DND-41 (cell line): ENCODE measurements around the gene PORCN.

Experiments used
- ATAC-seq: fragments of 200-7000 bp; cut with Tn5 transposase; 3 replicates; pipeline ENCODE4 v1.9.1; 2021; ENCODE audit warnings: low read depth; ENCODE audit not compliant: insufficient read depth
- DNase-seq: peaks from one replicate; pipeline ENCODE4 v3.0.0-alpha.2; 2020
- H2AFZ ChIP-seq: 2 replicates; pipeline ENCODE4 v1.6.0; 2012; ENCODE audit warnings: low read depth, low read length
- H3K27ac ChIP-seq: 2 replicates; pipeline ENCODE4 v1.5.1; 2012; ENCODE audit warnings: low read length, inconsistent platforms
- H3K27me3 ChIP-seq: fragments of 200-600 bp; sonication (generic); 2 replicates; pipeline ENCODE4 v1.6.0; 2012; ENCODE audit warnings: low read length, mild to moderate bottlenecking, inconsistent platforms; ENCODE audit not compliant: insufficient read depth, poor library complexity
- H3K36me3 ChIP-seq: 2 replicates; pipeline ENCODE4 v1.5.1; 2012; ENCODE audit warnings: low read length, inconsistent platforms; ENCODE audit not compliant: insufficient read depth
- H3K4me1 ChIP-seq: 2 replicates; pipeline ENCODE4 v1.5.1; 2012; ENCODE audit warnings: mild to moderate bottlenecking, low read length; ENCODE audit not compliant: insufficient read depth
- H3K4me2 ChIP-seq: 2 replicates; pipeline ENCODE4 v1.6.0; 2012; ENCODE audit warnings: mild to moderate bottlenecking, moderate library complexity, low read length, inconsistent platforms; ENCODE audit not compliant: insufficient read depth
- H3K4me3 ChIP-seq, 2 experiments: fragments of 200-600 bp in 1 of 2; shearing (Covaris generic) in 1 of 2; 2 replicates each; pipeline ENCODE4 v1.5.1; 2012 to 2016; ENCODE audit warnings: inconsistent platforms in 2 of 2, low read length in 2 of 2, mild to moderate bottlenecking in 2 of 2, low read depth in 1 of 2, moderate library complexity in 1 of 2
- H3K79me2 ChIP-seq: 2 replicates; pipeline ENCODE4 v1.6.0; 2012; ENCODE audit warnings: low read length, inconsistent platforms; ENCODE audit not compliant: insufficient read depth
- H3K9ac ChIP-seq: 2 replicates; pipeline ENCODE4 v1.6.0; 2012; ENCODE audit warnings: low read depth, mild to moderate bottlenecking, inconsistent platforms, low read length, moderate library complexity
- H3K9me3 ChIP-seq: 2 replicates; pipeline ENCODE4 v1.5.1; 2012; ENCODE audit warnings: low read length, moderate library complexity, mild to moderate bottlenecking, inconsistent platforms; ENCODE audit not compliant: insufficient read depth, severe bottlenecking
- H4K20me1 ChIP-seq: 2 replicates; pipeline ENCODE4 v1.6.0; 2012; ENCODE audit warnings: low read length; ENCODE audit not compliant: insufficient read depth
- EZH2 ChIP-seq: IDR thresholded peaks from 3 replicates; pipeline ENCODE4 v1.6.1; 2012; ENCODE audit warnings: borderline replicate concordance, low read depth, mild to moderate bottlenecking, moderate library complexity, low read length, inconsistent platforms; ENCODE audit not compliant: severe bottlenecking
- TF ChIP-seq, protein P1 (sequence below): IDR thresholded peaks from 2 replicates; pipeline ENCODE4 v1.5.1; 2012; ENCODE audit warnings: borderline replicate concordance, low read length, moderate library complexity, mild to moderate bottlenecking; ENCODE audit not compliant: poor library complexity, severe bottlenecking; ENCODE audit errors: extremely low read depth

PORCN gene

GRCh38 chrX:48470833-48471118 lies 38.0 kb upstream of the PORCN start:
- peaks cover 33% of the 10 kb centered on the region for H3K79me2 ChIP-seq
- no peaks in the 10 kb centered on the region for H3K27me3 ChIP-seq
- H3K4me1 ChIP-seq = peaks cover 44% of the 10 kb centered on the region
- H3K9me3 ChIP-seq = no peaks in the 10 kb centered on the region
- DNase-seq (no peak), ATAC-seq (no peak)
- no peak overlapping the region for H3K4me2 ChIP-seq
- H2AFZ ChIP-seq = no peak overlapping the region
- H3K4me3 ChIP-seq = no peak overlapping the region
- no peak for TF ChIP-seq EZH2
- TF ChIP-seq, protein P1, sequence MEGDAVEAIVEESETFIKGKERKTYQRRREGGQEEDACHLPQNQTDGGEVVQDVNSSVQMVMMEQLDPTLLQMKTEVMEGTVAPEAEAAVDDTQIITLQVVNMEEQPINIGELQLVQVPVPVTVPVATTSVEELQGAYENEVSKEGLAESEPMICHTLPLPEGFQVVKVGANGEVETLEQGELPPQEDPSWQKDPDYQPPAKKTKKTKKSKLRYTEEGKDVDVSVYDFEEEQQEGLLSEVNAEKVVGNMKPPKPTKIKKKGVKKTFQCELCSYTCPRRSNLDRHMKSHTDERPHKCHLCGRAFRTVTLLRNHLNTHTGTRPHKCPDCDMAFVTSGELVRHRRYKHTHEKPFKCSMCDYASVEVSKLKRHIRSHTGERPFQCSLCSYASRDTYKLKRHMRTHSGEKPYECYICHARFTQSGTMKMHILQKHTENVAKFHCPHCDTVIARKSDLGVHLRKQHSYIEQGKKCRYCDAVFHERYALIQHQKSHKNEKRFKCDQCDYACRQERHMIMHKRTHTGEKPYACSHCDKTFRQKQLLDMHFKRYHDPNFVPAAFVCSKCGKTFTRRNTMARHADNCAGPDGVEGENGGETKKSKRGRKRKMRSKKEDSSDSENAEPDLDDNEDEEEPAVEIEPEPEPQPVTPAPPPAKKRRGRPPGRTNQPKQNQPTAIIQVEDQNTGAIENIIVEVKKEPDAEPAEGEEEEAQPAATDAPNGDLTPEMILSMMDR = no peak
- no peaks in the 10 kb centered on the region for H4K20me1 ChIP-seq
- no peak overlapping the region for H3K27ac ChIP-seq
- H3K9ac ChIP-seq = no peak overlapping the region
- peaks cover 8% of the 10 kb centered on the region for H3K36me3 ChIP-seq

- no peak overlapping the region for H3K27ac ChIP-seq
- TF ChIP-seq, protein P1 = no peak
- TF ChIP-seq EZH2 = no peak
- H4K20me1 ChIP-seq = no peaks in the 10 kb centered on the region
- peaks cover 43% of the 10 kb centered on the region for H3K4me1 ChIP-seq
- H3K27me3 ChIP-seq = no peaks in the 10 kb centered on the region
- H3K9ac ChIP-seq = no peak overlapping the region
- no peak overlapping the region for H3K4me3 ChIP-seq
- ATAC-seq (no peak), DNase-seq (no peak)
- H3K9me3 ChIP-seq = no peaks in the 10 kb centered on the region
- H3K36me3 ChIP-seq = peaks cover 5% of the 10 kb centered on the region
- H3K4me2 ChIP-seq = no peak overlapping the region
- no peak overlapping the region for H2AFZ ChIP-seq
- peaks cover 39% of the 10 kb centered on the region for H3K79me2 ChIP-seq
Measured at GRCh38 chrX:48471504-48471903, 37.3 kb upstream of the PORCN start.

- Histone ChIP-seq H4K20me1 (peaks cover under 1% of the 10 kb centered on the region; the same call in 1 of the 2 replicates), H3K27ac (no peak overlapping the region), H3K4me1 (peaks cover 42% of the 10 kb centered on the region), H3K36me3 (no peaks in the 10 kb centered on the region), H3K9ac (no peak overlapping the region), H3K27me3 (no peaks in the 10 kb centered on the region), H3K4me3 (no peak overlapping the region), H3K9me3 (no peaks in the 10 kb centered on the region), H2AFZ (no peak overlapping the region), H3K4me2 (no peak overlapping the region), H3K79me2 (peaks cover 39% of the 10 kb centered on the region)
- TF ChIP-seq, protein P1 = no peak
- no peak for TF ChIP-seq EZH2
- ATAC-seq (no peak), DNase-seq (no peak)
Measured at GRCh38 chrX:48472225-48472624, 36.6 kb upstream of the PORCN start.
